Hepatocyte (in vitro differentiated cells): Measurements from ENCODE around the gene TWF2. TPM values are rescaled to one million over a fixed set of nuclear protein-coding genes. Genes with fewer than 3 reads are reported as not detected.

Experiments
- DNase-seq: peaks from one replicate; pipeline ENCODE4 v3.0.0-alpha.2; 2016; ENCODE audit warnings: low spot score
- H2AFZ ChIP-seq: fragments of 200-600 bp; sonication (generic); 2 replicates; pipeline ENCODE4 v1.6.0; 2016; ENCODE audit warnings: antibody characterized with exemption, mild to moderate bottlenecking
- H3K27ac ChIP-seq: fragments of 200-600 bp; sonication (generic); 2 replicates; pipeline ENCODE4 v1.5.1; 2016; ENCODE audit warnings: mild to moderate bottlenecking
- H3K27me3 ChIP-seq: fragments of 200-600 bp; sonication (generic); 2 replicates; pipeline ENCODE4 v1.6.1; 2016
- H3K36me3 ChIP-seq: fragments of 200-600 bp; sonication (generic); replicated peaks from 2 replicates; pipeline ENCODE4 v1.5.1; 2016; ENCODE audit warnings: low read depth; ENCODE audit not compliant: insufficient read depth
- H3K4me1 ChIP-seq: fragments of 200-600 bp; sonication (generic); 2 replicates; pipeline ENCODE4 v1.5.1; 2016; ENCODE audit warnings: mild to moderate bottlenecking, moderate library complexity; ENCODE audit not compliant: insufficient read depth
- H3K4me2 ChIP-seq: fragments of 200-600 bp; sonication (generic); 2 replicates; pipeline ENCODE4 v1.6.0; 2016
- H3K4me3 ChIP-seq: fragments of 200-600 bp; sonication (generic); 2 replicates; pipeline ENCODE4 v1.5.1; 2016; ENCODE audit warnings: mild to moderate bottlenecking
- H3K79me2 ChIP-seq: fragments of 200-600 bp; sonication (generic); 2 replicates; pipeline ENCODE4 v1.6.0; 2017; ENCODE audit warnings: mild to moderate bottlenecking
- H3K9me2 ChIP-seq: fragments of 200-600 bp; sonication (generic); replicated peaks from 2 replicates; pipeline ENCODE4 v1.6.0; 2017; ENCODE audit warnings: mild to moderate bottlenecking; ENCODE audit not compliant: insufficient read depth
- H3K9me3 ChIP-seq: fragments of 200-600 bp; sonication (generic); 2 replicates; pipeline ENCODE4 v1.5.1; 2016; ENCODE audit warnings: low read depth, mild to moderate bottlenecking
- H4K20me1 ChIP-seq: fragments of 200-600 bp; sonication (generic); 2 replicates; pipeline ENCODE4 v1.6.0; 2016; ENCODE audit warnings: mild to moderate bottlenecking; ENCODE audit not compliant: insufficient read depth, poor library complexity, severe bottlenecking
- CTCF ChIP-seq: fragments of 200-600 bp; sonication (generic); IDR thresholded peaks from 2 replicates; pipeline ENCODE4 v1.5.1; 2016; ENCODE audit warnings: antibody characterized with exemption, mild to moderate bottlenecking; ENCODE audit not compliant: poor library complexity
- EZH2 ChIP-seq: fragments of 200-600 bp; sonication (generic); IDR thresholded peaks from 2 replicates; pipeline ENCODE4 v1.6.1; 2016; ENCODE audit warnings: antibody characterized with exemption, mild to moderate bottlenecking, borderline replicate concordance
- EZH2phosphoT487 ChIP-seq: fragments of 200-600 bp; sonication (generic); IDR thresholded peaks from one replicate; pipeline ENCODE4 v1.6.1; 2018; ENCODE audit warnings: antibody characterized with exemption, mild to moderate bottlenecking, low read depth, moderate library complexity; ENCODE audit not compliant: unreplicated experiment, severe bottlenecking
- WGBS: methylation state at CpG from one replicate; pipeline ENCODE4 v1.1.6; 2016; ENCODE audit warnings: low lambda C conversion rate; ENCODE audit errors: missing lambda C conversion rate; 5-methylcytosine and 5-hydroxymethylcytosine counted together
- polyA plus RNA-seq: library from polyadenylated mRNA; unstranded; fragments of >200 nt; fragmentation: Nextera tagmentation; extraction: Ambion mirVana; gene quantifications from 2 replicates; pipeline ENCODE4 v1.2.1, GENCODE V29; 2016
- total RNA-seq: library from RNA; depleted of rRNA; stranded (reverse); fragments of >200 nt; gene quantifications from 2 replicates; pipeline ENCODE4 v1.2.3, GENCODE V29; 2014

The TWF2 gene
- total and polyA plus RNA-seq, 2 experiments from 2014 or later = 47.4 to 52.5 TPM

- Histone ChIP-seq H3K36me3 (peaks cover 10% of the 10 kb centered on the region), H3K9me3 (no peaks in the 10 kb centered on the region), H3K27me3 (no peaks in the 10 kb centered on the region), H3K4me3 (no peak overlapping the region), H3K4me2 (no peak overlapping the region), H2AFZ (no peak overlapping the region), H3K4me1 (peaks cover 10% of the 10 kb centered on the region), H4K20me1 (no peaks in the 10 kb centered on the region), H3K9me2 (no peaks in the 10 kb centered on the region), H3K27ac (no peak overlapping the region), H3K79me2 (peaks cover 32% of the 10 kb centered on the region)
- 100% methylated on average over 1 of the region's 1 CpG for WGBS
- TF ChIP-seq CTCF (no peak), EZH2phosphoT487 (no peak), EZH2 (no peak)
- DNase-seq = no peak
Measured at GRCh38 chr3:52203701-52204100, 35.3 kb downstream of the TWF2 start.

- peaks cover 10% of the 10 kb centered on the region for H3K36me3 ChIP-seq
- no peaks in the 10 kb centered on the region for H3K9me3 ChIP-seq
- H3K27ac ChIP-seq = no peak overlapping the region
- H3K4me1 ChIP-seq = peaks cover 12% of the 10 kb centered on the region
- 95% methylated on average over 4 of the region's 4 CpGs for WGBS
- no peak for TF ChIP-seq EZH2
- TF ChIP-seq EZH2phosphoT487 = no peak
- no peak for TF ChIP-seq CTCF
- no peaks in the 10 kb centered on the region for H3K27me3 ChIP-seq
- no peaks in the 10 kb centered on the region for H3K9me2 ChIP-seq
- H3K4me3 ChIP-seq = no peak overlapping the region
- DNase-seq = no peak
- H3K79me2 ChIP-seq = peaks cover 39% of the 10 kb centered on the region
- H2AFZ ChIP-seq = no peak overlapping the region
- H3K4me2 ChIP-seq = no peak overlapping the region
- H4K20me1 ChIP-seq = no peaks in the 10 kb centered on the region
Measured at GRCh38 chr3:52202384-52203077, 36.4 kb downstream of the TWF2 start.

GRCh38 chr3:52200981-52201679 lies 37.8 kb downstream of the TWF2 start:
- 91% methylated on average over 5 of the region's 5 CpGs for WGBS
- TF ChIP-seq EZH2phosphoT487 (no peak), CTCF (no peak), EZH2 (no peak)
- H2AFZ ChIP-seq = no peak overlapping the region

More at GRCh38 chr3:52200981-52201679, 37.8 kb downstream of the TWF2 start:
- Histone ChIP-seq H3K79me2 (peaks cover 39% of the 10 kb centered on the region), H3K9me2 (no peaks in the 10 kb centered on the region), H4K20me1 (no peaks in the 10 kb centered on the region), H3K27ac (no peak overlapping the region), H3K27me3 (no peaks in the 10 kb centered on the region), H3K4me2 (peak overlapping the region; percentile 95), H3K9me3 (no peaks in the 10 kb centered on the region), H3K4me1 (peaks cover 23% of the 10 kb centered on the region), H3K4me3 (no peak overlapping the region), H3K36me3 (peaks cover 10% of the 10 kb centered on the region)
- DNase-seq = no peak
